KBM-7 (cell line): ENCODE data around the gene IL1RN.
A peak's percentile ranks its signal among the peaks of the same experiment; 100 is the strongest.

Experiments used
- DNase-seq: peaks from one replicate; pipeline ENCODE4 v3.0.0-alpha.2; 2015
- in situ Hi-C: fragments of 300-500 bp; cut with MboI; formaldehyde crosslinking; loops from 2 replicates; pipeline ENCODE4 v1.14.3; 2020; ENCODE audit warnings: low sequenced_read_pairs, low pct_unique_long_range_greater_than_20kb, mixed read lengths

IL1RN gene

GRCh38 chr2:113098532-113098931, 28.9 kb upstream of the IL1RN start:
- in situ Hi-C loops: no loop called here

DNA sequence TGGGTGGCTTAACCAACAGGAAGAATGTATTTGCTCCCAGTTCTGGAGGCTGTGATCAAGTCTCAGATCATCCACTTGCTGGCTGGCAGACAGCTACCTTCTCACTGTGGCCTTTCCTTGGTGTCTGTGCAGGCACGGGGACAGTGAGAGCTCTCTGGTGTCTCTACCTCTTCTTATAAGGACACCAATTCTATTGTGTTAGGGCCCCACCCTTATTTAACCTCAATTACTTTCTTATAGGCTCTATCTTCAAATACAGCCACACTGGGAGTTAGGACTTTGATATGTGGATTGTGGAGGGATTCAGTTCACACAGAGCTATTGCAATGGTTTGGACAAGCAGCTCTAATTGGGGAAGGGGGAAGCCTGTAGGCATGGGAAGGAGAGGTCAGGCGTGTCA, 25.3 kb upstream of the IL1RN start:
- in situ Hi-C loops: no loop called here
- no peak for DNase-seq

More at GRCh38 chr2:113098532-113098931, 28.9 kb upstream of the IL1RN start:
- DNase-seq: no peak

DNA sequence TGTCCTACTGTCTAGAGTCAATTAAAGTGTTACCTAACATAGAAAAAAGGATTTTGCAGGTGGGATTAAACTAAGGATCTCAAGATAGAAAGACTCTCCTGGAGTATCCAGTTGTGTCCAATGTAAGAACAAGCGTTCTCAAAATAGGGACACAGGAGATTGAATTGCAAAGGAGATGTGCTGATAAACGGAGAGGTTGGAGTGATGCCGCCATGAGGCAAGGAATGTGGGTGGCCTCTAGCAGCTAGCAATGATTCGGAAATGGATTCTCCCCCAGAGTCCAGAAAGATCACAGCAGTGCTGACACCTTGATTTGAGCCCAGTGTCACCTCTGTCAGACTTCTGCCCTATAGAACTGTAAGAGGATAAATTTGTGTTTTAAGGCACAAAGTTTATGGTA, 24.1 kb upstream of the IL1RN start:
- in situ Hi-C loops: no loop called here
- no peak for DNase-seq

- DNase-seq: no peak
- in situ Hi-C loops: no loop called here
Measured at GRCh38 chr2:113104054-113104611, 23.3 kb upstream of the IL1RN start.

DNA sequence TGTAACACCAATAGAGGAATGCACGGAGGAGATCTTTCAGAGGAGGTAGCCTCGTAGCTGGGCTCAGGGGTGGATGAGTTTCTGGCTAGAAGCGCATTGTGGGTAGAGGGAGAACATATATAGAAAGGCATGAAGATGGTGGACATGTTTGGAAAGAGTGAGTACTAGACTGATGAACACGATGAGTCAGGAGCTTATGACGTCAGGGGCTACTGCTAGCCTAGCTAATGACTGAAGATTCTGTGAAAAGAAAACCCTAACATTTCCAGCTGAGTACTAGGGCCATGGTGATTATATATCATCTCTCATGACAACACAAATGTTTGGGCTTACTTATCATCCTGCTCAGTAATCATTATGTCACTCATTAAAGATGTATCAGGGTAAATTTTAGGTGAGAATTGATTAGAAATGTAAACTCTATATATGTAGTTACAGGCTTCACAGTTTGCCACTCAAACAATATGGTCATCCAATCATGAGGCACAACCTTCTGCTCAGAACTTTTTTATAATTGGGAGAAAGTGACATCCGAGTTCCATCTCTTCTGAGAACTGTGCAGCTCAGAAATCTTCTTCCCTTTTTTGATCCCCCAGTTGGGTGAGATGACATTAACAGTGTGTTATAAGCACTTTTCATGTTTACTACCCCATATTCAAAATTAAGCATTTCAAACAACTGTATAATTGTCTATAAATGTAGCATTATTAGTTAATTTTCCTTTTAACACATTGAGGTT, 22.2 kb upstream of the IL1RN start:
- DNase-seq: no peak
- in situ Hi-C loops: no loop called here

DNA sequence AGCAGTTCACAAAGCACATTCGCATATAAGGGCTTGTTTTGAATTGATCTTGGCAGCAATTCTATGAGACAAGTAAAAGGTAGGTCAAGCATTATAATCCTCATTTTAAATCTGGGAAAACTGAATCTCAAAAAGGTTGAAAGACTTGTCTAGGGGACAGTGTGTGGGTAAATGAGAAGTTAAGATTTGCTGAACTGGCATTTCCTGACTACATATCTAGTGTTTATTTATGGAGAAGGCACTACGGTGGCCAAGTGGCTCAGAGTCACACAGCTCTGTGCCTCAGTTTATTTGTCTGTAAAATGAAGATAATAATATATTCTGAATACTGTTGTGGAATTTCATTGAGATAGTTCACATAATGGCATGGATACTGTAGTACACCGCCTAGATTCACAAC, 16.3 kb upstream of the IL1RN start:
- in situ Hi-C loops: no loop called here
- DNase-seq: no peak

GRCh38 chr2:113111823-113112287, 15.5 kb upstream of the IL1RN start:
- in situ Hi-C loops: no loop called here

GRCh38 chr2:113112441-113112840, 15.0 kb upstream of the IL1RN start:
- no peak for DNase-seq
- in situ Hi-C loops: no loop called here

More at GRCh38 chr2:113111823-113112287, 15.5 kb upstream of the IL1RN start:
- no peak for DNase-seq

GRCh38 chr2:113112871-113113270, 14.5 kb upstream of the IL1RN start:
- in situ Hi-C loops: no loop called here
- DNase-seq: no peak

- in situ Hi-C loops: no loop called here
- DNase-seq: no peak
Measured at GRCh38 chr2:113113807-113114206, 13.6 kb upstream of the IL1RN start.

DNA sequence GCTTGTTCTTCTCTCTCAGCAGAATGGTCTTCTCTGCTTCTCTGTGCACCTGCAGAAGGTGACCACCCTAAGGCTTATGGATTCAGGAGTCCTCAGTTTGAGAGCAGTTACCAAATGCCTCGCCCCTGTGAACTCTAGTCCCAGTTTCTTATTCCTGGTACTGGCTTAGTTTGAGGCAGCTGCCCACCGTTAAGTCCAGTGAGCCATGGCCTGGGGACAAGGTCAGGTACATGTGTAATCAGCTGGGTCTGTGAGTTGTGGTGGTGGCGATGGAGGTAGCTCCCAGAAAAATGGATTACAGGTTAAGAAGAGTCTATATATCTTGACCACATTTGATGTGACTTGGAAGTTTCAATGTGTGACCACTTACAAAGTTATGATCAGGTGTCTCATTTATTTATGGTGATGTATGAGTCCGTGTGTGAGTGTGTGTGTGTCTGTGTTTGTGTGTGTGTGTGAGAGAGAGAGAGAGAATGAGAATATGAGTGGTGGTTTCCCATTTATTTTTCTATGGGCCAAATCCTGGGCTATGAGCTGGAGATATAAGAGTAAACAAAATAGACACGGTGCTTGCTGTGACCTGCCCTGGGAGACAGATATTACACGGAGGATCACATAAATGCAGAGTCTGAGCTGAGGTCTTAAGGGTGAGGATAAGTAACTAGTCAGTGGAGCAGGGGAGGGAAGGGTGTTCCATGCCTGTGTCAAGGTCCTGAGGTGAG, 13.0 kb upstream of the IL1RN start:
- in situ Hi-C loops: no loop called here

GRCh38 chr2:113114996-113115395, 12.4 kb upstream of the IL1RN start:
- DNase-seq: no peak
- in situ Hi-C loops: no loop called here

More for the DNA sequence above, 13.0 kb upstream of the IL1RN start:
- no peak for DNase-seq

DNA sequence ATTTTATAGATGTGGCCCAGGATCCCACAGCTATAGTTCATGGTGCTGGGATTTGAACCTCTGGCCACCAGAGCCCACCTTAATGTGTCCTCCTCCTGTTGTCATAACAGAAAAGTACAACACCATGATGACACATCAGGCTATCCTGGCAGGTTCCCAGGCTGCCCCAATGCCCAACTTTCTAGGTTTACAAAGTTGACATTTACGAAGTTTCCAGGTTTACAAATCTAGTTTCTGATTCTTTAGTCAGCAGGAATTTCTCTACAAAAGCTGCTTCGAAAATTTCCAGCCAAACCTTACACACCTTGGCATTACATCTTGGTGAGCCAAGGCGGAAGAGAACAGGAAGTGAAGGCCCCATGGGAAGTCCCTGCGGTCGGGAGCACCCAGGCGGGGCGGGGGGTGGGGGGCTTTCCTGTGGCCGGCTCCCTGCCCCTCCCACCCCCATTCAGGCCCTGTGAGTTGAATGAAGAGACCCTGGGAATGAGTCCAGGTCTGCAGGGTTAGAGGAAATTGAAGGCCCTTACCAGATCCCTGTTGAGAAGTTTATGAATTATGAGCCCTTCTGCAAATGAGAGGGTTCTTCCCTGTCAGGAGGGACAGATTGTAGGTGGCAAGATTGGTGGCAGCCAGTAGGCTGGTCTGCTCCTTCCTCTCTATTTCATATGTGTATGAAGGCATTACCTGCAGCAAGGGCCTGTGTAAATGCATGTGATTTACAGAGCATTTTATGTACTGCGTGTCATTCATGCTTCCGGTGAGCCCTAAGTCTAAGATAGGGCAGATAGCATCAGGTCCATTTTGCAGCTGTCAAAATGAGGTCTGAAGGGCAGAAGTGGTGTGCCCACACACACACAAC, 11.1 kb upstream of the IL1RN start:
- peak; percentile 60 for DNase-seq

GRCh38 chr2:113117541-113118262, 9.7 kb upstream of the IL1RN start:
- DNase-seq: no peak
- in situ Hi-C loops: no loop called here

More for the DNA sequence above, 11.1 kb upstream of the IL1RN start:
- in situ Hi-C loops: no loop called here

GRCh38 chr2:113118263-113118657, 9.1 kb upstream of the IL1RN start:
- in situ Hi-C loops: no loop called here
- DNase-seq: no peak

DNA sequence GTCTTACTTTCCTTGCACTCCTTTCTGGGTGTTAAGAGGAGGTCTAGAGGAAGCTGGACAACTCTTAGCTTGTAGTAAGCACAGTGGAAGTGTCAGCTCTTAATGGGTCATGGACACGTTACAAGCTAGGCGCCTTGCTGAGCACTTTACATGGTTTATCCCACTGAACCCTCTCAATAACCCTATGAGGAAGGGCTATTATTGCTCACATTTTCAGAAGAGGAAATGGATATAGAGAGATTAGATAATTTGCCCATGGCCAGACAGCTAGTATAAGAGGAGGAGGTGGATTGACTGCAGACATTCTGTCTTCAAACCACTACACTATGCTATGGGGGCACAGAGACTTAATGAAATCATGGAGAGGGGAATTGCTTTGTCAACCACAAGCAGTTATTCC, 8.3 kb upstream of the IL1RN start:
- in situ Hi-C loops: no loop called here
- DNase-seq: no peak

- no peak for DNase-seq
- in situ Hi-C loops: no loop called here
Measured at GRCh38 chr2:113120861-113121260, 6.5 kb upstream of the IL1RN start.

DNA sequence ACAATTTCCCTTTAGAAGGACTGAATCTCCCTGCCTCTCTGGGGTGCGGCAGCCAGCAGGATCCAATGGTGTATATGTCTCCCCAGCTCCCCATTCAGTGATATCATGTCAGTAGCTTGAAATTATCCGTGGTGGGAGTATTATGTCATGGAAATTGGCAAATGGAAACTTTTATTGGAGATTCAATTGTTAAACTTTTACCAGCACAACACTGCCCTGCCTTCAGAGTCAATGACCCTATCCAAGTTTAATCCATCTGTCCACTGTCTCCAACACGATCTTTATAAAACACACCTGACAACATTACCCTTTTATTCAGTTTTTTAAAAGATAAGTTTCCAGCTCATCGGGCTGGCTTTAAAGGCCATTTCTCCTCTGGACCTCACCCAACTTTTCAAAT, 5.0 kb upstream of the IL1RN start:
- in situ Hi-C loops: no loop called here
- DNase-seq: no peak

DNA sequence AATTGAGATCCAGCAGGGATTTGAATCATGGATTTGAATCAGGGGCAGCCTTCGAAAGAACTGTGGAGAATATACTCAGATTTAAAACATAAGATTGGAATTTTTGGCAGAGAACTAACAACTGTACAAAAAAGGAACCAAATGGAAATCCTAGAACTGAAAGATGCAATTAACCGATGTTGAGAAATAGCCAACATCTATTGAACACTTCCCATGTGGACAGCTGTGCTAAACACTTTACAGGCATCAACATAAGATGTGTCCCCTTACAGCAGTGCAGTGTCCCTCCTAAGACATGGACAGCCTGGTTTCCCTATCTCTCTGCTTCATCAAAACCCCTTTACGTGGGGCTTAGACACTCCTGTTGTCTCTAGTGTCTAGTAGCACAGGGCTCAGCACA, 3.7 kb upstream of the IL1RN start:
- DNase-seq: no peak
- in situ Hi-C loops: no loop called here
